ENCODE data around the gene DGKG.

Gene DGKG

GRCh38 chr3:186275436-186275835 lies 86.6 kb downstream of the DGKG start:
- no peak for DNase-seq (ENCODE audit: low read depth)

- DNase-seq (ENCODE audit: low read depth), result no peak
Measured at GRCh38 chr3:186273586-186273985, 88.4 kb downstream of the DGKG start.

GRCh38 chr3:186270701-186271100 lies 91.3 kb downstream of the DGKG start:
- no peak for DNase-seq (ENCODE audit: low read depth)

- peak; percentile 52 for DNase-seq (ENCODE audit: low read depth)
Measured at GRCh38 chr3:186268616-186269448, 93.2 kb downstream of the DGKG start.

GRCh38 chr3:186267758-186268157 lies 94.3 kb downstream of the DGKG start:
- no peak for DNase-seq (ENCODE audit: low read depth)

GRCh38 chr3:186264608-186265400 lies 97.2 kb downstream of the DGKG start:
- DNase-seq (ENCODE audit: low read depth), result peak; percentile 67

- DNase-seq (ENCODE audit: low read depth), result no peak
Measured at GRCh38 chr3:186261638-186262037, 100.4 kb downstream of the DGKG start.

- DNase-seq (ENCODE audit: low read depth), result no peak
Measured at GRCh38 chr3:186260726-186261125, 101.3 kb downstream of the DGKG start.

GRCh38 chr3:186259612-186260383 lies 102.2 kb downstream of the DGKG start:
- DNase-seq (ENCODE audit: low read depth), result peak; percentile 89

- no peak for DNase-seq (ENCODE audit: low read depth)
Measured at GRCh38 chr3:186258968-186259367, 103.1 kb downstream of the DGKG start.

GRCh38 chr3:186257866-186258265 lies 104.2 kb downstream of the DGKG start:
- peak; percentile 85 for DNase-seq (ENCODE audit: low read depth)

GRCh38 chr3:186255703-186256331 lies 106.2 kb downstream of the DGKG start:
- no peak for DNase-seq (ENCODE audit: low read depth)

- DNase-seq (ENCODE audit: low read depth), result no peak
Measured at GRCh38 chr3:186254676-186255650, 107.1 kb downstream of the DGKG start.

- no peak for DNase-seq (ENCODE audit: low read depth)
Measured at GRCh38 chr3:186251948-186252619, 110.0 kb downstream of the DGKG start.

- no peak for DNase-seq (ENCODE audit: low read depth)
Measured at GRCh38 chr3:186248850-186249249, 113.2 kb downstream of the DGKG start.

- DNase-seq (ENCODE audit: low read depth), result peak; percentile 36
Measured at GRCh38 chr3:186247821-186248814, 113.9 kb downstream of the DGKG start.

GRCh38 chr3:186246941-186247340 lies 115.1 kb downstream of the DGKG start:
- no peak for DNase-seq (ENCODE audit: low read depth)

- DNase-seq (ENCODE audit: low read depth), result no peak
Measured at GRCh38 chr3:186244016-186244415, 118.0 kb downstream of the DGKG start.

All from amniotic epithelial cell (primary cell).